ENCODE measurements around the gene DCK. TPM values are rescaled to one million over a fixed set of nuclear protein-coding genes. Genes with fewer than 3 reads are reported as not detected.

The DCK gene
- 15.3 and 19.6 TPM in 2 replicates for total RNA-seq
- long read RNA-seq, transcript DCK-201 (7 exons, 2,716 nt), result major isoform, 150 of 167 reads
- long read RNA-seq, partial matches to known transcripts, result 4 of 167 reads
- long read RNA-seq, other reads (novel, unspliced or antisense), result 10 of 167 reads

GRCh38 chr4:70993181-70994068, at the start of gene DCK:
DCK (plus strand) TSS chr4:70993649; CDS start chr4:70993836, 187 bp downstream.
- peaks cover 31% of the 10 kb centered on the region for H3K4me1 Mint-ChIP-seq (ENCODE audit: low read depth)
- peak within 1 kb of the TSS; percentile 89 for H3K4me3 Mint-ChIP-seq (ENCODE audit: low read depth)
- H3K27me3 Mint-ChIP-seq, result no peaks in the 10 kb centered on the region
- peaks cover 2% of the 10 kb centered on the region for H3K36me3 Mint-ChIP-seq (ENCODE audit: insufficient read depth)
- H3K27ac Mint-ChIP-seq, result peak within 1 kb of the TSS; percentile 94
- no peaks in the 10 kb centered on the region for H3K9me3 Mint-ChIP-seq (ENCODE audit: low read depth)
- peak; percentile 83 for DNase-seq (ENCODE audit: low spot score, unreplicated experiment)
- no peak for TF ChIP-seq CTCF (IDR thresholded peaks at IDR 0.05; ENCODE audit: unreplicated experiment)

GRCh38 chr4:70945046-70945445, 48.4 kb upstream of the DCK start:
- peaks cover 4% of the 10 kb centered on the region for H3K9me3 Mint-ChIP-seq (ENCODE audit: low read depth)
- no peak overlapping the region for H3K27ac Mint-ChIP-seq
- peaks cover 9% of the 10 kb centered on the region for H3K36me3 Mint-ChIP-seq (ENCODE audit: insufficient read depth)
- TF ChIP-seq CTCF (IDR thresholded peaks at IDR 0.05; ENCODE audit: unreplicated experiment), result no peak
- H3K4me1 Mint-ChIP-seq (ENCODE audit: low read depth), result no peaks in the 10 kb centered on the region
- no peaks in the 10 kb centered on the region for H3K27me3 Mint-ChIP-seq
- H3K4me3 Mint-ChIP-seq (ENCODE audit: low read depth), result no peak overlapping the region
- DNase-seq (ENCODE audit: low spot score, unreplicated experiment), result no peak

GRCh38 chr4:70945452-70946055, 47.9 kb upstream of the DCK start:
- Mint-ChIP-seq H3K9me3 (ENCODE audit: low read depth) (peaks cover 3% of the 10 kb centered on the region), H3K4me3 (ENCODE audit: low read depth) (no peak overlapping the region), H3K4me1 (ENCODE audit: low read depth) (peaks cover under 1% of the 10 kb centered on the region), H3K27ac (no peak overlapping the region), H3K36me3 (ENCODE audit: insufficient read depth) (peaks cover 8% of the 10 kb centered on the region), H3K27me3 (no peaks in the 10 kb centered on the region)
- no peak for TF ChIP-seq CTCF (IDR thresholded peaks at IDR 0.05; ENCODE audit: unreplicated experiment)
- no peak for DNase-seq (ENCODE audit: low spot score, unreplicated experiment)

- DNase-seq (ENCODE audit: low spot score, unreplicated experiment), result no peak
- Mint-ChIP-seq H3K27ac (no peak overlapping the region), H3K27me3 (no peaks in the 10 kb centered on the region), H3K9me3 (ENCODE audit: low read depth) (no peaks in the 10 kb centered on the region), H3K36me3 (ENCODE audit: insufficient read depth) (peaks cover 2% of the 10 kb centered on the region), H3K4me3 (ENCODE audit: low read depth) (no peak overlapping the region), H3K4me1 (ENCODE audit: low read depth) (peaks cover 4% of the 10 kb centered on the region)
- TF ChIP-seq CTCF (IDR thresholded peaks at IDR 0.05; ENCODE audit: unreplicated experiment), result no peak
Measured at GRCh38 chr4:70946939-70947338, 46.5 kb upstream of the DCK start.

GRCh38 chr4:70948665-70949260, 44.7 kb upstream of the DCK start:
- Mint-ChIP-seq H3K4me3 (ENCODE audit: low read depth) (no peak overlapping the region), H3K36me3 (ENCODE audit: insufficient read depth) (peaks cover 2% of the 10 kb centered on the region), H3K27me3 (no peaks in the 10 kb centered on the region), H3K9me3 (ENCODE audit: low read depth) (no peaks in the 10 kb centered on the region), H3K4me1 (ENCODE audit: low read depth) (peaks cover 4% of the 10 kb centered on the region), H3K27ac (no peak overlapping the region)
- DNase-seq (ENCODE audit: low spot score, unreplicated experiment), result no peak
- TF ChIP-seq CTCF (IDR thresholded peaks at IDR 0.05; ENCODE audit: unreplicated experiment), result no peak
